Measurements from ENCODE around the gene GCH1.

Gene GCH1

DNA sequence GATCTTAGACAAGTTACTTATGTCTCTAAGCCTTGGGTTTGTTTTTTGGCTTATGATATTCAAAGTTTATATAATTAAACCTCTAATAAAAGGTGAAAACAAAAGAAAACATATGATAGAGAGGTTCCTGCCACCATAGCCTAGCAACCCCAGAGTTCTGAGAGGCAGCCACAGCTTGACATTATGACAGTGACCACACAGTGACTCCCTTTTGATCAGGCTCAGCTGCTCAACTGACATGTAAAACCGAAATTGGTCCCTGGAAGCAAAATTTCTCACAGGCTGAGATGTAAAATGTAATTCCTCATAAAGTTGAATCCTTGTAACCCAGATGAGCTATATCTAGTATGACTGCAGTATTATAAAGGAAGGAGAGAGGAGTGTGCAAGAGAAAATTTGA is 108.5 kb downstream of the GCH1 start:
- no peak for DNase-seq

- DNase-seq: no peak
Measured at GRCh38 chr14:54792288-54792687, 110.3 kb downstream of the GCH1 start.
